GM12878 (cell line): ENCODE measurements around the gene CIB4. TPM values are rescaled to one million over a fixed set of nuclear protein-coding genes. Genes with fewer than 3 reads are reported as not detected.

Source experiments
- ATAC-seq: fragments of 200-7000 bp; cut with Tn5 transposase; 3 replicates; pipeline ENCODE4 v1.9.1; 2020; ENCODE audit warnings: mild to moderate bottlenecking, moderate library complexity
- BruUV-seq: library from RNA; stranded (reverse); fragments of 400-500 nt; replicated peaks from 2 replicates; lab custom pipeline; 2021; lab: Mats Ljungman, UMichigan
- CTCF ChIA-PET: fragments of 300-600 bp; sonication (Branson Sonifier 250); formaldehyde crosslinking; extraction: SDS; loops from one replicate; lab custom pipeline; 2021; ENCODE audit warnings: inconsistent platforms; lab: Yijun Ruan, JAX
- POLR2A ChIA-PET: fragments of 350-600 bp; formaldehyde crosslinking; extraction: SDS; loops from one replicate; lab custom pipeline; 2021; ENCODE audit warnings: inconsistent platforms; lab: Charles Lee
- RAD21 ChIA-PET: fragments of 300-600 bp; sonication (Branson Sonifier 250); formaldehyde crosslinking; loops from one replicate; lab custom pipeline; 2023; ENCODE audit warnings: antibody characterized with exemption; ENCODE audit not compliant: unreplicated experiment; lab: Charles Lee
- SMC1A ChIA-PET: fragments of 300-600 bp; sonication (Branson Sonifier 250); formaldehyde crosslinking; loops from one replicate; lab custom pipeline; 2023; ENCODE audit not compliant: unreplicated experiment, uncharacterized antibody; lab: Charles Lee
- DNase-seq: peaks from one replicate; pipeline ENCODE4 v3.0.0-alpha.2; 2011; ENCODE audit warnings: low read depth, low spot score
- FAIRE-seq: peaks from 3 replicates; lab custom pipeline; 2011; peaks lifted over from hg19 to GRCh38; lab: Jason Lieb, UNC
- H2AFZ ChIP-seq: 2 replicates; pipeline ENCODE4 v1.6.0; 2011; ENCODE audit warnings: low read depth, low read length, control low read depth; ENCODE audit not compliant: control insufficient read depth
- H3K27ac ChIP-seq: 2 replicates; pipeline ENCODE4 v1.5.1; 2011; ENCODE audit warnings: control low read depth; ENCODE audit not compliant: control insufficient read depth, insufficient read depth
- H3K27me3 ChIP-seq, 2 experiments: replicated peaks in 1 of 2; 2 replicates each; pipeline versions ENCODE4 v1.6.0 to v1.6.1; 2011; ENCODE audit warnings: low read length in 1 of 2; ENCODE audit not compliant: control insufficient read depth in 2 of 2, insufficient read depth in 2 of 2
- H3K36me3 ChIP-seq, 2 experiments: 2 replicates each; pipeline ENCODE4 v1.5.1; 2011; ENCODE audit warnings: low read length in 1 of 2; ENCODE audit not compliant: control insufficient read depth in 2 of 2, insufficient read depth in 2 of 2
- H3K4me1 ChIP-seq: 2 replicates; pipeline ENCODE4 v1.6.1; 2011; ENCODE audit warnings: mild to moderate bottlenecking, low read length, moderate library complexity, mixed read lengths; ENCODE audit not compliant: control insufficient read depth, insufficient read depth
- H3K4me2 ChIP-seq: 2 replicates; pipeline ENCODE4 v1.6.0; 2011; ENCODE audit warnings: control low read depth; ENCODE audit not compliant: control insufficient read depth, insufficient read depth
- H3K4me3 ChIP-seq: fragments of 200-600 bp; sonication (generic); 2 replicates; pipeline ENCODE4 v1.5.1; 2016
- H3K79me2 ChIP-seq: 2 replicates; pipeline ENCODE4 v1.6.0; 2011; ENCODE audit warnings: low read length; ENCODE audit not compliant: control insufficient read depth, insufficient read depth
- H3K9ac ChIP-seq: 2 replicates; pipeline ENCODE4 v1.8.0; 2011; ENCODE audit warnings: low read length, control low read depth, mixed read lengths; ENCODE audit not compliant: control insufficient read depth, insufficient read depth
- H3K9me3 ChIP-seq: replicated peaks from 3 replicates; pipeline ENCODE4 v1.5.1; 2011; ENCODE audit warnings: mild to moderate bottlenecking, low read length; ENCODE audit not compliant: control insufficient read depth, insufficient read depth
- H4K20me1 ChIP-seq: 2 replicates; pipeline ENCODE4 v1.6.0; 2011; ENCODE audit not compliant: control insufficient read depth, insufficient read depth
- CHD4 ChIP-seq: fragments of 200-600 bp; sonication (generic); IDR thresholded peaks from 2 replicates; pipeline ENCODE4 v1.6.1; 2016; ENCODE audit warnings: mild to moderate bottlenecking
- RAD21 ChIP-seq: IDR thresholded peaks from 2 replicates; pipeline ENCODE4 v1.6.1; 2011; ENCODE audit warnings: mild to moderate bottlenecking, low read depth, low read length, moderate library complexity; ENCODE audit not compliant: insufficient read depth
- SPI1 ChIP-seq: IDR thresholded peaks from 2 replicates; pipeline ENCODE4 v1.6.1; 2011; ENCODE audit warnings: low read depth, mild to moderate bottlenecking, low read length, moderate library complexity, borderline replicate concordance; ENCODE audit not compliant: insufficient read depth
- USF2 ChIP-seq: IDR thresholded peaks from 2 replicates; pipeline ENCODE4 v1.6.1; 2011; ENCODE audit warnings: low read depth, low read length, improper control_type of control experiment, borderline replicate concordance
- ZBTB40 ChIP-seq: fragments of 450-650 bp; IDR thresholded peaks from 2 replicates; pipeline ENCODE4 v1.6.1; 2016; ENCODE audit warnings: mild to moderate bottlenecking, moderate library complexity, borderline replicate concordance
- ZNF592 ChIP-seq: fragments of 450-650 bp; IDR thresholded peaks from 2 replicates; pipeline ENCODE4 v1.6.1; 2017; ENCODE audit warnings: mild to moderate bottlenecking, moderate library complexity
- WGBS: methylation state at CpG from one replicate; pipeline ENCODE4 v1.1.6; 2016; ENCODE audit warnings: low lambda C conversion rate; ENCODE audit not compliant: insufficient replicate concordance, insufficient coverage; ENCODE audit errors: missing lambda C conversion rate; 5-methylcytosine and 5-hydroxymethylcytosine counted together
- in situ Hi-C: fragments of 300-500 bp; cut with MboI; formaldehyde crosslinking; loops from 9 replicates; pipeline ENCODE4 v1.14.3; 2018; ENCODE audit warnings: mixed read lengths
- intact Hi-C: fragments of 100-400 bp; cut with micrococcal nuclease; formaldehyde crosslinking; loops from one replicate; pipeline ENCODE4 v1.14.2; 2022; ENCODE audit not compliant: unreplicated experiment
- polyA plus RNA-seq, 11 experiments: library from polyadenylated mRNA; depleted of rRNA in 4 of 11; unstranded in 6 of 11; stranded (reverse) in 5 of 11; fragments of >200 nt; fragmentation: Nextera tagmentation in 4 of 11; fragmentation: Illumina TruSeq in 1 of 11; extraction: Ambion mirVana in 4 of 11; extraction: Trizol in 1 of 11; gene quantifications; 1 replicate in 1 of 11; 2 replicates in 10 of 11; pipeline versions ENCODE4 v1.2.1 to v1.2.3, GENCODE V29; 2011 to 2016; ENCODE audit warnings: inconsistent platforms in 2 of 11, missing spikeins in 2 of 11, low read depth in 1 of 11
- total RNA-seq, 4 experiments: library from RNA; depleted of rRNA in 3 of 4; stranded (reverse); fragments of >200 nt in 3 of 4; fragmentation: Illumina TruSeq in 1 of 4; extraction: Trizol in 1 of 4; gene quantifications; 2 replicates each; pipeline versions ENCODE4 v1.2.1 to v1.2.3, GENCODE V29; 2013 to 2021

CIB4 gene
- total and polyA plus RNA-seq, 10 of the 15 experiments (the other 5 are each of a cell fraction or from before 2014, with no cell fraction given) = not detected

- ChIA-PET SMC1A (no interaction called here), CTCF (interaction anchor here (1.0 kb wide), 1 partner anchor 92 kb away, joined by 3 read pairs; no protein-coding TSS in a partner anchor), RAD21 (no interaction called here), POLR2A (no interaction called here)
- no peak for ATAC-seq
- TF ChIP-seq USF2 (no peak), ZBTB40 (no peak), RAD21 (no peak), CHD4 (no peak), ZNF592 (no peak), SPI1 (no peak)
- BruUV-seq = no TSS peak
- Histone ChIP-seq H3K27ac (no peak overlapping the region), H3K4me3 (no peak overlapping the region), H3K4me1 (no peaks in the 10 kb centered on the region), H3K79me2 (no peaks in the 10 kb centered on the region), H3K9me3 (no peaks in the 10 kb centered on the region; the same call in 2 of the 3 replicates), H2AFZ (no peak overlapping the region), H3K27me3 (peaks cover 0 to 3% of the 10 kb centered on the region in 2 experiments; a peak in 2 of 4 replicates), H3K36me3 (no peaks in the 10 kb centered on the region), H4K20me1 (no peaks in the 10 kb centered on the region), H3K4me2 (no peak overlapping the region), H3K9ac (no peak overlapping the region)
- 0% methylated on average over 3 of the region's 3 CpGs for WGBS
- in situ Hi-C loops = no loop called here
- no peak for DNase-seq
- intact Hi-C loops = no loop called here
- no peak for FAIRE-seq
Measured at GRCh38 chr2:26654061-26654340, 12.8 kb upstream of the CIB4 start.
